Mesenchymal stem cell (in vitro differentiated cells and primary cell): Measurements from ENCODE around the gene CBLL1.

Experiments
- DNase-seq: peaks from one replicate; pipeline ENCODE4 v3.0.0-alpha.2; 2013
- H2AFZ ChIP-seq: one replicate; pipeline ENCODE4 v1.6.1; 2013; ENCODE audit warnings: low read depth, mild to moderate bottlenecking, control low read depth, inconsistent platforms, low read length, moderate library complexity
- H2AK5ac ChIP-seq: 2 replicates; pipeline ENCODE4 v1.6.1; 2013; ENCODE audit warnings: low read length, moderate library complexity, mild to moderate bottlenecking, inconsistent platforms; ENCODE audit not compliant: severe bottlenecking
- H2BK120ac ChIP-seq: one replicate; pipeline ENCODE4 v1.6.1; 2013; ENCODE audit warnings: low read depth, mild to moderate bottlenecking, inconsistent platforms, low read length, moderate library complexity
- H2BK12ac ChIP-seq, 2 experiments: one replicate each; pipeline ENCODE4 v1.6.1; 2013; ENCODE audit warnings: inconsistent platforms in 2 of 2, low read length in 2 of 2, mild to moderate bottlenecking in 2 of 2, moderate library complexity in 2 of 2, control low read depth in 1 of 2
- H2BK15ac ChIP-seq: one replicate; pipeline ENCODE4 v1.6.1; 2013; ENCODE audit warnings: mild to moderate bottlenecking, low read depth, inconsistent platforms; ENCODE audit not compliant: poor library complexity, severe bottlenecking
- H2BK5ac ChIP-seq: 2 replicates; pipeline ENCODE4 v1.6.1; 2013; ENCODE audit warnings: low read depth, mild to moderate bottlenecking, low read length, control low read depth, inconsistent platforms; ENCODE audit not compliant: poor library complexity, severe bottlenecking
- H3K14ac ChIP-seq, 2 experiments: one replicate each; pipeline ENCODE4 v1.6.1; 2013; ENCODE audit warnings: inconsistent platforms in 2 of 2, low read length in 2 of 2, control low read depth in 1 of 2, mild to moderate bottlenecking in 1 of 2, moderate library complexity in 1 of 2
- H3K18ac ChIP-seq, 2 experiments: one replicate each; pipeline ENCODE4 v1.6.1; 2013; ENCODE audit warnings: inconsistent platforms in 2 of 2, low read length in 2 of 2, control low read depth in 1 of 2, low read depth in 1 of 2, mild to moderate bottlenecking in 1 of 2
- H3K23ac ChIP-seq, 2 experiments: one replicate each; pipeline ENCODE4 v1.6.1; 2013; ENCODE audit warnings: inconsistent platforms in 2 of 2, low read length in 2 of 2, mild to moderate bottlenecking in 2 of 2, moderate library complexity in 2 of 2, control low read depth in 1 of 2
- H3K27ac ChIP-seq: 2 replicates; pipeline ENCODE4 v1.5.1; 2013; ENCODE audit warnings: mild to moderate bottlenecking, moderate library complexity, low read length, control low read depth, inconsistent platforms; ENCODE audit not compliant: poor library complexity, severe bottlenecking
- H3K27me3 ChIP-seq, 2 experiments: 2 replicates each; pipeline versions ENCODE4 v1.6.1 to v1.7.0; 2013; ENCODE audit warnings: low read length in 2 of 2, mild to moderate bottlenecking in 2 of 2, moderate library complexity in 2 of 2, control low read depth in 1 of 2, inconsistent platforms in 1 of 2; ENCODE audit not compliant: control insufficient read depth in 1 of 2, insufficient read depth in 1 of 2
- H3K36me3 ChIP-seq, 2 experiments: 2 replicates each; pipeline versions ENCODE4 v1.6.1 to v1.7.0; 2013; ENCODE audit warnings: low read length in 2 of 2, control low read depth in 1 of 2, inconsistent platforms in 1 of 2, low read depth in 1 of 2, mild to moderate bottlenecking in 1 of 2; ENCODE audit not compliant: insufficient read depth in 2 of 2, control insufficient read depth in 1 of 2
- H3K4ac ChIP-seq, 2 experiments: one replicate each; pipeline ENCODE4 v1.6.1; 2013; ENCODE audit warnings: inconsistent platforms in 2 of 2, low read length in 2 of 2, mild to moderate bottlenecking in 2 of 2, moderate library complexity in 2 of 2, control low read depth in 1 of 2, low read depth in 1 of 2
- H3K4me1 ChIP-seq: 2 replicates; pipeline ENCODE4 v1.6.1; 2013; ENCODE audit warnings: low read depth, low read length, control low read depth; ENCODE audit not compliant: control insufficient read depth, insufficient read depth
- H3K4me2 ChIP-seq: 2 replicates; pipeline ENCODE4 v1.6.1; 2013; ENCODE audit warnings: low read length, mild to moderate bottlenecking, inconsistent platforms; ENCODE audit not compliant: poor library complexity, severe bottlenecking
- H3K4me3 ChIP-seq, 2 experiments: 2 replicates each; pipeline versions ENCODE4 v1.5.1 to v1.7.0; 2013; ENCODE audit warnings: low read length in 2 of 2, mild to moderate bottlenecking in 2 of 2, control low read depth in 1 of 2, low read depth in 1 of 2; ENCODE audit not compliant: insufficient read depth in 1 of 2
- H3K79me1 ChIP-seq: replicated peaks from 2 replicates; pipeline ENCODE4 v1.6.1; 2013; ENCODE audit warnings: mild to moderate bottlenecking, control low read depth, low read length, inconsistent platforms; ENCODE audit not compliant: poor library complexity, severe bottlenecking
- H3K9ac ChIP-seq: 2 replicates; pipeline ENCODE4 v1.7.0; 2013; ENCODE audit warnings: mild to moderate bottlenecking, low read length, moderate library complexity
- H3K9me3 ChIP-seq: 2 replicates; pipeline ENCODE4 v1.7.0; 2013; ENCODE audit warnings: mild to moderate bottlenecking, low read length; ENCODE audit not compliant: control insufficient read depth
- H4K8ac ChIP-seq: one replicate; pipeline ENCODE4 v1.6.1; 2013; ENCODE audit warnings: inconsistent platforms, mild to moderate bottlenecking, low read length, moderate library complexity
- H4K91ac ChIP-seq: one replicate; pipeline ENCODE4 v1.6.1; 2013; ENCODE audit warnings: mild to moderate bottlenecking, low read length, inconsistent platforms
- WGBS: methylation state at CpG from one replicate; pipeline ENCODE4 v1.1.7; 2013; ENCODE audit warnings: mixed read lengths; 5-methylcytosine and 5-hydroxymethylcytosine counted together

CBLL1 gene

GRCh38 chr7:107700570-107700969 lies 43.4 kb upstream of the CBLL1 start:
- H2BK15ac ChIP-seq = no peak overlapping the region
- H2BK120ac ChIP-seq = no peak overlapping the region
- H3K4me3 ChIP-seq = no peak overlapping the region
- H3K79me1 ChIP-seq = no peaks in the 10 kb centered on the region
- H2AFZ ChIP-seq = no peak overlapping the region
- H3K4me2 ChIP-seq = no peak overlapping the region
- H3K27me3 ChIP-seq = peaks cover 0 to 8% of the 10 kb centered on the region in 2 experiments
- no peak overlapping the region for H2AK5ac ChIP-seq
- no peak for DNase-seq
- H3K9me3 ChIP-seq = no peaks in the 10 kb centered on the region
- no peaks in the 10 kb centered on the region for H3K4me1 ChIP-seq
- no peak overlapping the region for H3K18ac ChIP-seq
- no peak overlapping the region for H3K4ac ChIP-seq
- no peak overlapping the region for H2BK5ac ChIP-seq
- H3K27ac ChIP-seq = no peak overlapping the region
- H3K9ac ChIP-seq = no peak overlapping the region
- H3K14ac ChIP-seq = no peak overlapping the region
- no peak overlapping the region for H2BK12ac ChIP-seq
- H4K91ac ChIP-seq = no peak overlapping the region
- H3K36me3 ChIP-seq = no peaks in the 10 kb centered on the region
- no peak overlapping the region for H3K23ac ChIP-seq
- no peak overlapping the region for H4K8ac ChIP-seq

- H3K4me3 ChIP-seq = no peak overlapping the region
- no peak overlapping the region for H4K8ac ChIP-seq
- no peak overlapping the region for H2BK15ac ChIP-seq
- 92% methylated on average over 3 of the region's 3 CpGs for WGBS
- H3K4me2 ChIP-seq = no peak overlapping the region
- DNase-seq = no peak
- no peak overlapping the region for H2BK120ac ChIP-seq
- H3K27me3 ChIP-seq = peaks cover 0 to 8% of the 10 kb centered on the region in 2 experiments
- H4K91ac ChIP-seq = no peak overlapping the region
- no peak overlapping the region for H2BK5ac ChIP-seq
- no peak overlapping the region for H3K4ac ChIP-seq
- H3K27ac ChIP-seq = no peak overlapping the region
- no peak overlapping the region for H3K14ac ChIP-seq
- no peak overlapping the region for H2AFZ ChIP-seq
- no peaks in the 10 kb centered on the region for H3K9me3 ChIP-seq
- no peaks in the 10 kb centered on the region for H3K79me1 ChIP-seq
- no peak overlapping the region for H3K9ac ChIP-seq
- no peak overlapping the region for H3K18ac ChIP-seq
- H2BK12ac ChIP-seq = no peak overlapping the region
- H3K23ac ChIP-seq = no peak overlapping the region
- no peaks in the 10 kb centered on the region for H3K4me1 ChIP-seq
- no peaks in the 10 kb centered on the region for H3K36me3 ChIP-seq
- H2AK5ac ChIP-seq = no peak overlapping the region
Observed at GRCh38 chr7:107701191-107701590, 42.8 kb upstream of the CBLL1 start.

GRCh38 chr7:107703219-107703618 lies 40.7 kb upstream of the CBLL1 start:
- H2BK15ac ChIP-seq = no peak overlapping the region
- H4K8ac ChIP-seq = no peak overlapping the region
- no peak overlapping the region for H3K14ac ChIP-seq
- H3K9me3 ChIP-seq = no peaks in the 10 kb centered on the region
- H2AK5ac ChIP-seq = no peak overlapping the region
- peaks cover 0 to 8% of the 10 kb centered on the region in 2 experiments for H3K27me3 ChIP-seq
- H3K36me3 ChIP-seq = no peaks in the 10 kb centered on the region
- H3K4me2 ChIP-seq = no peak overlapping the region
- no peaks in the 10 kb centered on the region for H3K4me1 ChIP-seq
- no peak overlapping the region for H3K4me3 ChIP-seq
- no peak overlapping the region for H3K4ac ChIP-seq
- H3K27ac ChIP-seq = no peak overlapping the region
- H3K23ac ChIP-seq = no peak overlapping the region
- no peak overlapping the region for H2BK5ac ChIP-seq
- H3K9ac ChIP-seq = no peak overlapping the region
- DNase-seq = no peak
- no peak overlapping the region for H2BK120ac ChIP-seq
- no peak overlapping the region for H3K18ac ChIP-seq
- no peak overlapping the region for H4K91ac ChIP-seq
- no peak overlapping the region for H2BK12ac ChIP-seq
- H3K79me1 ChIP-seq = no peaks in the 10 kb centered on the region
- no peak overlapping the region for H2AFZ ChIP-seq

DNA sequence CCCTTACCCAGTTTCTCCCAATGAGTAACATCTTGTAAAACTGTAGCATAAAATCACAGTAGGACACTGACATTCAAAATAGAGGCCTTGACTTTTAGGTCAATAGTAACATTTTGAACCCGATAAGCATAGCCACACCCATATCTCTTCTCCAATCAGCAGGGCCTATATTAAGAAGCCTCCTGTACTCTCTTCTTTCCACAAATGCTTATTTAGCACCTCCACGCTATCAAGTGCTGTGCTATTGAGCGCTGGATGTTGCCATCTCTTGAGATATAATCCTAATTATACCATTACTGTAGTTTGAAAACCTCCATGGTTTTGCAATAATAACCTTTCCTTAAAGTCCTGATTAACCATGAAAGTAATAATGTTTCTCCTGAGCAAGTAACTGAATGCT lies 40.1 kb upstream of the CBLL1 start:
- H3K27ac ChIP-seq = no peak overlapping the region
- H2AK5ac ChIP-seq = no peak overlapping the region
- no peak overlapping the region for H2BK12ac ChIP-seq
- H2BK15ac ChIP-seq = no peak overlapping the region
- no peak for DNase-seq
- no peak overlapping the region for H3K18ac ChIP-seq
- H3K4ac ChIP-seq = no peak overlapping the region
- no peak overlapping the region for H2BK5ac ChIP-seq
- H3K36me3 ChIP-seq = no peaks in the 10 kb centered on the region
- H3K9ac ChIP-seq = no peak overlapping the region
- H2AFZ ChIP-seq = no peak overlapping the region
- H3K4me1 ChIP-seq = no peaks in the 10 kb centered on the region
- WGBS = 99% methylated on average over 3 of the region's 3 CpGs
- no peak overlapping the region for H3K4me2 ChIP-seq
- no peaks in the 10 kb centered on the region for H3K9me3 ChIP-seq
- H3K4me3 ChIP-seq = no peak overlapping the region
- H4K91ac ChIP-seq = no peak overlapping the region
- no peaks in the 10 kb centered on the region for H3K79me1 ChIP-seq
- peaks cover 0 to 8% of the 10 kb centered on the region in 2 experiments for H3K27me3 ChIP-seq
- no peak overlapping the region for H2BK120ac ChIP-seq
- H3K14ac ChIP-seq = no peak overlapping the region
- H3K23ac ChIP-seq = no peak overlapping the region
- H4K8ac ChIP-seq = no peak overlapping the region
